HG02970 (cell line): ENCODE measurements around the gene THSD4.
"Not testable (repeated sequence)": the region's sequence is repeated elsewhere in the genome, so short reads cannot be mapped to it uniquely, and the experiment has no call there.

Source experiments
- ATAC-seq: cut with Tn5 transposase; IDR thresholded peaks from one replicate; pipeline ENCODE4 v1.9.1; 2021; ENCODE audit warnings: mild to moderate bottlenecking, moderate library complexity, moderate number of reproducible peaks; ENCODE audit not compliant: unreplicated experiment, low FRiP score

The THSD4 gene

DNA sequence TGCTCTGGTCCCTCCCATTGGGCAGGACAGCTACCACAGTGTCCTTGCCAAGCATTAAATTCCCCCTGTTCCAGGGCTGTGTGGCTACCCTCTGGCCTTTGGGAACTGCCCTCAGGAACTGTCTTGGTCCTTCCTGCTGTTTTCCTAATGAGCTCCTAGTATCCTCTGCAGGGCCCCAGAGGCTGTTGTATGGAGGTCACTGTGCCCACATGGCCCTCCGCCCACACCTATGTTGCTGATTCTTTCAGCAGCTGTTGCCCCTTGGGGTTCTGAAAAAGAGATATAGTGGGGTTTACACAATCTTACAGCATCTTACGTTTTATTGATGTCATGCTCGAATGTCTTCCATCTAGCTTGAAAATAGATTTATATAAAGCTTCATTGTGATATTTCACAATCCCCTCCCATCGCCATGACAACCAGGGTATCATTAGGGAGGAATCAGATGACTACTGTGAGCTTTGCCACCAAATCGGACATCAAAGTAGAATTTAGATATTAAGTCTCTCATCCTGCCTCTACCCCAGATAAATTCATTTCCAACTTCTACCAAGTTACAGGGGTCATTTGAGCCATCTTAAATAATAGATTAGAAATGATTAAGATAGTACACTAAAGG, 598.0 kb downstream of the THSD4 start:
- no peak for ATAC-seq

DNA sequence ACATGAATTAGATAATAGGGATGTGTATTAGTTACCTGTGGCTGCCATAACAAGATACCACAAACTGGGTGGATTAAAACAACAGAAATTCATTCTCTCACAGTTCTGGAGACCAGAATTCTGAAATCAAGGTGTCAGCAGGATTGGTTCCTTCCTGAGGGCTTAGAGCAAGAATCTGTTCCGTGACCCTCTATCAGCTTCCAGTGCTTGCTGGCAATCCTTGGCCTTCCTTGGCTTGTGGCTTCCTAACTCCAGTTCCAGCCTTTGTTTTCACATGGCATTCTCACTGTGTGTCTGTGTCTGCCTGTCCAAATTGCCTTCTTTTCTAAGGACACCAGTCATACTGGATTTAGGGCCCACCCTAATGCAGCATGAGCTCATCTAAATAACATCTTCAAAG, 600.6 kb downstream of the THSD4 start:
- no peak for ATAC-seq

DNA sequence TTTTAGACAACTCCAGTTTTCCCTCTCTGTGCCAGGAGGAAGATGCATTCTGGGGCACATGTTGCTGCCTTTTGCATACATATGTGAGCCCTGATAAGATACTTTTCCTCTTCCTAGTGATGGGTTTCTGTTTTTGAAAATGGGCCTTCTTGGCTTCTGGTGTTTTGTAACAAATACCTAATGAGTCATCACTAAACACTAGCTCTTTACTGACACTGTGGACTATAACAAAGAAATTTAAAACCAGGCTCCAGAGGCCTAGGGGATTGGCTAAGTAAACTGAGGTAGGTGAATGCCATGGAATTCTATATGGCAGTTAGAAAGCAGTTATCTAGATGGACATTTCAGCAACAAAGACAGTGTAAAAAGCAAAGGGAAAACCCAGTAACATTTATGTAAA, 601.7 kb downstream of the THSD4 start:
- ATAC-seq, result no peak

DNA sequence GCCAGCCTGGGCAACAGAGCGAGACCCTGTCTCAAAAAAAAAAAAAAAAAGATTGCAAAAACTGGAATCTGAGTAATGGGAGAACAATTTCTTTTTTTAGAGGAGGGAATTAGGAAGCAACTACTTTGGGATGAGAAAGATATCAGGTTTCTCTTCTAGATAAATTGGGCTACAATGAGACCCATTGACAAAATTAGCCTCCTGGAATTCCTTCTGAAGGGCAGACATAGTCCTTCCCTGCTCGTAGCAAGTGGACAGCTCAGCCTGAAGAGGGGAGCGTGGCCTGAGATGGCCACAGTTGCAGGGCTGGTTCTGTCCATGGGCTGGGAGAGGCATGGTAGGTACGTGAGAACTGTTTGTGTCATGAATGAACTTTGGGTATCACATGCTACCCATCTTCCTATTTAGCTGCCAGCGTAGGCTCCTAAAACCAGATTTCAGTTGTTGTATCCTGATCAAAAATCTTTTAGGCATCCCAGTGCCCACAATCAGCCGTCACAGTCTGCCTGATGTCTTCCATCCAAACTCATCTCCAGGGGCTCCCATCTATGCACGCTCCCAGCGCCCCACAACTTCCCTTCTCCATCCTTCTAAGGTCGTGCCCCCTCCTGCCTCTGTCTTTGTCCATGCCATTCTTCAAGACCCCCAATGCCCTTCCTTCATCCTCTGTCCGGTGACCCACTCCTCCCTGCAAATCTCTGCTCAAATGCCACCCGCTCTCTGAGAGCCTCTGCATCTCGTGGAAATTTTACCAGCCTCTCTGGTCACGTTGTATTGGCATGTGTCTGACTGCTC, 603.0 kb downstream of the THSD4 start:
- no peak for ATAC-seq

DNA sequence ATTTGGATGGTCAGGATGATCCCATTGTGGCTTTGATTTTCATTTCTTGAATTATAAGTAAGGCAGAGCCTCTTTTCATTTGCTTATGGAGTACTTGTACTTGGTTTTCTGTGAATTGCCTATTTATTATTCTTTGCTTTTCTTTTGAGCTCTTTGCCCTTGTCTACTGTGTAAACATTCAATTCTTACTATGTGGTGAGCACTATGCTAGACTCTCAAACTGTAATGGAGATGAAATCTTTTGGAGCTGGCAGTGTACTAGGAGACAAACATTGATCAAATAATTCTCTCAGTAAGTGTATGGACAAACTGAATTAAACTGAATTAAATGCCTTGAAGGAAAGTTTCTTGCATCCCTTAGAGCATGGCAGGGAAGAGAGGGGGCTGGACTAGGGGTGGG, 608.1 kb downstream of the THSD4 start:
- ATAC-seq, result no peak

DNA sequence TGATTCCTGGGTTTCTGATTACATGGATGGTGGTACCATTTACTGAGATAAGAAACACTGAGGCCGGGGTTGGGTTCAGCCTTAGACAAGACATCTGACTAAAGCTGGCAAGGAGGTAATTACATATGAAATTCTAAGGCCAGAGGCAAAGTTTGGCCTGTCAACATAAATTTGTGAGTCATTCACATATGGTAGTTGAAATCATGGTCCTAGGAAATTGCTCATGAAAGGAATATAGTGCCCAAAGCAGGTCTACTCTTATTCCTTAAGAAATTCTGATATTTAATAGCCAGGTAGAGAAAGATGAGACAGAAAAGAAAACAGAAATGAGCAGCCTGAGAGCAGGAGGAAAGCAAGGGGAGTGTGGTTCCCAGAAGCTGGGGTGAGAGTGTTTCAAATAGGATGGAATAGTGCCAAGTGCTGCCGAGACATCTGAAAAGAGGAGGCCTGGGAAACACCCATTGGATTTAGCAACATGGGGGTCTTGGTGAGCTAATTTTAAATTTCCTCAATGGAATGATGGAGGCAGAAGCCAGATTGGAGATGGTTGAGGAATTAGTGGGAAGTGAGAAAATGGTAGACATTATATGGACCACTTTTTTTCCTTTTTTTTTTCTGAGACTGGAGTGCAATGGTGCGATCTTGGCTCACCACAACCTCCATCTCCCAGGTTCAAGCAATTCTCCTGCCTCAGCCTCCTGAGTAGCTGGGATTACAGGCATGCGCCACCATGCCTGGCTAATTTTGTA, 610.1 kb downstream of the THSD4 start:
- not testable (repeated sequence) for ATAC-seq

DNA sequence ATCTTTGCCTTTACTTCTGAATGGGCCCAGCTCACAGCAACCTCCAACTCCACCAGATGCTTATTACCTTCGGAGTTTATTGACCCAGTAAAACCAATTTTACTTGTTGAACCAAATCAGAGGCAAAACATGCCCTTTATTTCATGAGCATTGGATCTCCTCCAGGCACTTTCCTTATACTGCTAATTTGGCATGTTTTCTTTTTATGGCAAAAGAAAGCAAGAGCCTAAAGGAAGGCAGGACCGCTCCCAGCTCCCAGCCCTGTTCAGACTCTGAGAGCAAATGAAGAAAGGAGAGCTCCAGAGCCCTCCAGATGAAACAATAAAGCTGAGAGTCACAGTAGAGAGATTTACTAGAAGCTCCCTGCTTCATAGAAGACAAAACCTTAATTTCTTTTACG, 613.6 kb downstream of the THSD4 start:
- no peak for ATAC-seq

DNA sequence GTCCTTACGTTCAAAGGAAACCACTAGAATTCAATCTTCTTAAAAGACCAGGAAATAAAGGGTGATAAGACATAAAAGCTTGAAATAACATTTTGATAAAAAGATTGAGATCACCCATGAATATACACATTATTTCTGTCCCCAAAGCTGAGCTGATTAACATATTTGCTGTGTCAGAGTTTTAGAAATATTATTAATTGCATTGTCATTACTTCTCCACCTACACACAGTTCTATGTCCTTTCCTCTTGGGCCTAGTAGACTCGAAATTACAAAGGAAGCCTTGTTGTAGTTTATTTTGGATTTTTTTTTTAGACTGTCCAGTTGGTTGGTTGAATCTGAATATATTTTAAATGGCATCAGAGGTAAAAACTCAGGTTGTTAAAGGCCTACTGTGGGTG, 614.0 kb downstream of the THSD4 start:
- no peak for ATAC-seq

DNA sequence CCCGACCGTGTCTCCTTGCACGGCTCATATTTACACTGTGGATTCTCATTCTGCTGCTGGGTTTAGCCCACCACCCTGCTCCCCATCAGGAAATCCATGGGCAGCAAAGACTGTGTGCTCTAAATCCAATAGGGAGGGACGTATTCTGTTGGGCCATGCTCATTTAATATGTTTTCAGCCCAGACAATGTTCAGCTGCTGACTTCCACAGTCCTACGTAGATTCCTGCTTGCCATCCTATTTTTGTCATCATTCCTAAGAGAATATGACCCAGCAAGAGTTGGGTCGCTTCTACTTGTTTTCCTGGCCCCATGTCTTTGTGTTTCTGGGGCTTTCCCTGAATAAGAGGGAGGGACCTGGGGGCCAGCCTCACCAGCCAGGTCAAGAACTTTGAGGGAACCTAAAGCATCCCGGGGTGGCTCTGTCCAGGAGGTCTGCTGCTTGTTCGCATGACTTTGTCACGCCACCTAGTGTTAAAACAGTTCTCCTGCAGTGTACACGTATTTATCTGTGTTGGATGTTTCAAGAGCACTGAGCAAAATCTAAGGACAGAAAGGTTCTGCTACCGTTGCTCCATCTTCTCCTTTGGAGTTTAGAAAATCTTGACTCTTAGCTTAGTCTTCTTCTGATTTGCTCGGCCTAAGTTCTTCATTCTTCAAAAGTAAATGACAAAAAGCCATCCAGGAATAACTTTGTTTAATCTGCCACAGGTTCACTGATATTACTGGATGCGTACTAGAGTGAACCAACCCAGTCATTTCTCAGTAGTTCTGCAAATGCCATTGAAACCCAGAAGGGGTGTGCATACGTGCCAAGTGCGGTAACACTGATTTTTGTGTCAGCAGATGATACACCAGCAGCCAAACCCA, 615.2 kb downstream of the THSD4 start:
- ATAC-seq, result no peak

DNA sequence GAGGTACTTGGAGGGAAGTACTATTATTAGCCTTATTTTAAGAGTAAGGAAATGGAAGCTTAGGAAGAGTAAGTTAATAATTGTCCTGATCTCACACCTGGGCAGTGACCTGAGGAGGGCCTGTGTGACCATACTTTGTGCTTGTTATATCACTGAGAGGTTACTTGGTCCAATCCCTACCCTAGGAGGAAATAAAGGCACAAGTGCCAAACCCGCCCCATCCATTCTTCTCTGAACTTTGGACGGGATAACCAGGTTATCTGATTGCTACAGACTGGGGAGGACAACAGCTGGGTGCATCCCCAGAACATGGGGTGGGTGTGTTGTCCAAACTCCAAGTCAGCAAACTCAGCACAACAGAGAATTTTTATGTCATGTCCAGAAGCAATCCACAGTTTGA, 617.4 kb downstream of the THSD4 start:
- no peak for ATAC-seq

DNA sequence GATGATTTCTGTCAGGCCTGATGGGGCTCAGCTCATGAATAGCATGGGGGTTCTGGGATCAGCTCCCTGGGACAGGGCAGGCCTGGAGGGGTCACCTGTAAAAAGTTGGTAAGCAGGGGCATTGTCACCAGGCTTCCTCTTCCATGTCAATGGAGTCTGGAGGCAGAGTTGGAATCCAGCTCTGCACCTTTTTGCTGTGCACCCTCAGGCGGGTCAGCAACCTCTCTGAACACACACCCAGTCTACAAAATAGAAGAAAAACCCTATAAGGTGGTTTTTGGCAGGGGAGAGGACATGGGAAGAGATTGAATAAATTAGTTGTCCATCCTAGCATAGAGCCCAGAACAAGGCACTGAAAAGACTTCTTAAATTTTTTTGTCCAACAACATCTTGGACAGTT, 617.9 kb downstream of the THSD4 start:
- no peak for ATAC-seq

DNA sequence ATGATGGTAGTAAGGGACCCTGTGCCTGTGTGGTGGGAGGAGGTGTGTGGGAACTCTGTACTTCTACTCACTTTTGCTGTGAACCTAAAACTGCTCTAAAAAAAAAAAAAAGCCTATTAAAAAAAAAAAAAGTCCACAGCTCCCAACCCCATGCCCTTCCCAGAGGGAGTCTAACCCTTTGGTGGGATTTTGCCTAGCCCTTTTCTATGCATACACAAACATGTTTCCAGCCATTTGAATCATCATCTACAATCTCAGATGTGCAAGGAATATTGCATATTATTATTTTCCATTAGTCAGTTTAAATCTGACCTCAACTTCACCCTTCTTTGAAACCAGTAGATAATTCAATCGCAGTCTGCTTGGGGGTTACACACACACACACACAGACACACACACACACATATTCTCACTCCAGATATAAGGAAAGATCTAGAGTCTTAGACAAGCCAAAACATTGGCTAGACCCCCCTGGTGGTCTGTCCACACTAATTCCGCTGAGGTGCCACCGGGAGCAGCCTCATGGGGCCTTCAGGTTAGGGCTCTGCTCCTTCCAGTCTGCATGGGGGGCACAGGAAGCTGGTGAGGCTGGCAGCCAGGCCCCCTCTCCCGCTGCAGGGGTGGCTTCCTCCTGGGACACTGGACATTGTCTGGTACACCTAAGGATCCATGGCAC, 619.6 kb downstream of the THSD4 start:
- no peak for ATAC-seq

DNA sequence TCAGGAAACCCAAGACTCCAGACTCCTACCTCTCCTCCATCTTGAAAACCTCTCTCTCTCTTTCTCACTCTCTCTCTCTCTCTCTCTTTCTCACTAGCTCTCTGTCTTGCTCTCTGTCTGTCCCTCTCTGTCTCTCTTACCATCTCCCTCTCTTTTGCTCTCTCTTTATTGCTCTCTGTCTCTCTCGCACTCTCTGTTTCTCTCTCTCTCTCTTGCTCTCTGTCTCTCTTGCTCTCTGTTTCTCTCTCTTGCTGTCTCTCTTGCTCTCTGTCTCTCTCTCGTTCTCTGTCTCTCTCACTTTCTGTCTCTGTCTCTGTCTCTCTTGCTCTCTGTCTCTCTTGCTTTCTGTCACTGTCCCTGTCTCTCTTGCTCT, 620.1 kb downstream of the THSD4 start:
- no peak for ATAC-seq

DNA sequence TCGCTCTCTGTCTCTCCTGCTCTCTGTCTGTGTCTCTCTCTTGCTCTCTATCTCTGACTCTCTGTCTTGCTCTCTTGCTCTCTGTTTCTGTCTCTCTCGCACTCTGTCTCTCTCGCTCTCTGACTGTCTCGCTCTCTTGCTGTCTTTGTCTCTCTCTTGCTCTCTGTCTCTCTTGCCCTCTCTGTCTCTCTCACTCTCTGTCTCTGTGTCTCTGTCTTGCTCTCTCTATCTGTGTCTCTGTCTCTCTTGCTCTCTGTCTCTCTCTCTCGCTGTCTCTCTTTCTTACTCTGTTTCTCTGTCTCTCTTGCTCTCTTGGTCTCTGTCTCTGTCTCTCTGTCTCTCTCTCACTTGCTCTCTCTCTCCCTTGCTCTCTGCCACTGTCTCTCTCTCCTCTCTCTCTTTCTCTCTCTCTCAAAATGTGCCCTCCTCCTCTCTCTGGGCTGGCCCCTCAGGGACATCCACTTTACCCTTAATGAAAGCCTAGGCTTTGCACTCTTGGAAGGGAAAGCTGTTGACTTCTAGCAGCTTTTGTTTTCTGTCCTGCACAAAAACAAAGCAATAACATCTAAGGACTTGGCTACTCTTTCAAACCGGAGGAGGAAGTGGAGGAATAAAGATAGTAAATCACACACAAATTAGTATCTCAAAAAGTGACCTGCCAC, 621.1 kb downstream of the THSD4 start:
- no peak for ATAC-seq

DNA sequence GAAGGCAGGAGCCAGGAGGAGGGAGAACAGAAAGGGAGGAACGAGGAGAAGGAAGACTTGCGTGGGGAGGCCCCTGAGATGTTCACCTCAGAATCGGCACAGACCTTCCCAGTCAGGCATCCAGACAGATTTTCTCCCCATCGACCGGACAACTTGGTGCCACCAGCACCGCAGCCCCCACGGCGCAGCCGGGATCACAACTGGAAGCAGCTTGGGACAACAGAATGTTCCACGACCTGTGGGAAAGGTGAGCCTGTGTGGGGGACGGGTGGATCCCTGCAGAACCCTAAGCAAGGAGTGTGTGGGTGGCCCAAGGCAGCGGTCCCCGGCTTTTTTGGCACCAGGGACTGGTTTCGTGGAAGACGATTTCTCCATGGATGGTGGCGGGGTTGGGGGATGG, 622.5 kb downstream of the THSD4 start:
- no peak for ATAC-seq

DNA sequence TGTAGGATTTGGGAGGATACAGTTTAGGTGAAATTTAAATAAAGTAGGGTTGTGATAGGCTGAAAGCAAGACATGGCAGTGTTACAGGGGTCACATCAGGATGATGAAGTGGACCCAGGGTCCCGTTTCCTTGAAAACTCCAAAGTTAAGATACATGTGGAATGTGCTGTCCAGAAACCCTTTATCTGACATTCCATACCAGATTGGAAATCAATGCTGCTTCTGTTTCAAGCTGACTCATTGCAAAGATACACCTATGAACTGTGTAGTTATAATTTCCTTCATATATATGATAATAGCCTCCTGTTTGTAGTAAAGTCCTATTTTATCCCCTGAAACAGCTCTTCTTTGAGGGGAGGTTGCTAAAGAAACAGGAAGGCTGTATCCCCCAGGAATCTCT, 624.1 kb downstream of the THSD4 start:
- ATAC-seq, result no peak

DNA sequence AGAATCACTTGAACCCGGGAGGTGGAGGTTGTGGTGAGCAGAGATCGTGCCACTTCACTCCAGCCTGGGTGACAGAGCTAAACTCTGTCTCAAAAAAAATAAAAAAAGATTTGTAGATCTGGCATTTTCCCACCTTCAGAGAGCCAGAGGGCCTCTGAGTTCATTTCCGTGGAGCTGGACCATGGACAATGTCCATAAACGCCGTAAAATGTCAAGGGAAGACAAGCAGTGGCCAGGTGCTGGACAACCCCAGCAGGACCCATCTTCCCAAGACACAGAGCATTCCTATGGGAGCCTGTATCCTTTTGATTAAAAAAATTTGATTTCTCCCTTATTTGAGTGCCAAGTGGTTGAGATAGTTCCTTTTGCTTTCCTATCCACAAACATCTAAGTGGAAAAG, 627.7 kb downstream of the THSD4 start:
- ATAC-seq, result no peak

DNA sequence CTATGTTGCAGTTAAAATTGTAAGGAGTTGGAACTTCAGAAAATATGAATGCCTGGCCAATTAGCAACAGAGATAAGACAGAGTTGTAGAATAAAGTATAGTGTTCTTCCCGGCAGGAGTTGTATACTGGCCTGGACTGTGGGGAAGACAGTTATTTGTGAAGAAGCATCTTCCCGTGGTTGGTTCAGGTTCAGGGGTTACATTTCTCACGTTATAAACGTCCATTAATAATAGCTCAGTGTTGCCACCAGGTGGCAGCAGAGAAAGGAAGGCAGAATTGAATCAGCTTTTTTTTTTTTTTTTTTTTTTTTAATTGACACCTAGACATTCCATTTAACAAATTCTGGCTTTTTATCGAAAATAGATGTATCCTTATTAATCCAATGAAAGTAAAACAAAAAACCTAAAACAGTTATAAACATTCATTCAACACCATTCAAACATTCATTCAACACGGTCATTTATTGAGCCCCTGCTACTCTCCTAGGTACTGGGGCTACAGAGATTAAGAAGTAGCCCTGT, 628.7 kb downstream of the THSD4 start:
- no peak for ATAC-seq

DNA sequence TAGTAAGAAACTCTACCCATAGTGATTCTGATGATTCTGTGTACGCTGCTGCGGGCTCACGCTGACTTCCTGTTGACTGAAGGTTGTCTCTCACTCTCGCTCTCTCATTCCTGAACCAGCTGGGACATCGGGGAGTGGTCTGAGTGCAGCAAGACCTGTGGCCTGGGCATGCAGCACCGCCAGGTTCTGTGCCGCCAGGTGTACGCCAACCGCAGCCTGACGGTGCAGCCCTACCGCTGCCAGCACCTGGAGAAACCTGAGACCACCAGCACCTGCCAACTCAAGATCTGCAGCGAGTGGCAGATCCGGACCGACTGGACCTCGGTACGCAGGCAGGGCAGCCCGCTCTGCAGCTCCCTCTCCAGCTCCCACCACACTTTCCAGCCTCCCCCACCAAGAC, 631.4 kb downstream of the THSD4 start:
- no peak for ATAC-seq
